HepG2 (cell line): ENCODE results near the gene SPATC1L. TPM values are rescaled to one million over a fixed set of nuclear protein-coding genes. Genes with fewer than 3 reads are reported as not detected.

Experiments used
- GATAD2A ChIP-seq: IDR thresholded peaks from 2 replicates; pipeline ENCODE4 v1.6.1; 2016
- HOXA7 ChIP-seq: sonication (generic); formaldehyde crosslinking; IDR thresholded peaks from 2 replicates; pipeline ENCODE4 v1.8.1; 2022; ENCODE audit warnings: mild to moderate bottlenecking, missing genetic modification reagents, moderate library complexity
- HOXD1 ChIP-seq: sonication (generic); formaldehyde crosslinking; IDR thresholded peaks from 2 replicates; pipeline ENCODE4 v1.5.0; 2020; ENCODE audit warnings: missing genetic modification reagents
- MEIS2 ChIP-seq: sonication (generic); formaldehyde crosslinking; IDR thresholded peaks from 2 replicates; pipeline ENCODE4 v1.9.0; 2021; ENCODE audit warnings: mild to moderate bottlenecking, missing genetic modification reagents
- PAF1 ChIP-seq: IDR thresholded peaks from 2 replicates; pipeline ENCODE4 v1.6.1; 2016; ENCODE audit warnings: missing genetic modification reagents, missing compliant biosample characterization
- RELA ChIP-seq: sonication (generic); formaldehyde crosslinking; IDR thresholded peaks from 2 replicates; pipeline ENCODE4 v1.4.0; 2020; ENCODE audit warnings: missing genetic modification reagents
- SRSF4 ChIP-seq: fragments of 200-400 bp; formaldehyde crosslinking; IDR thresholded peaks from one replicate; pipeline ENCODE4 v1.6.1; 2018; ENCODE audit warnings: mild to moderate bottlenecking, low read depth, low read length, moderate library complexity; ENCODE audit not compliant: poor library complexity, severe bottlenecking
- TBX3 ChIP-seq: fragments of 450-650 bp; IDR thresholded peaks from 2 replicates; pipeline ENCODE4 v1.6.1; 2017; ENCODE audit warnings: antibody characterized with exemption, mild to moderate bottlenecking, inconsistent platforms, borderline replicate concordance
- TCF12 ChIP-seq, 2 experiments: fragments of 450-650 bp in 1 of 2; sonication (generic) in 1 of 2; formaldehyde crosslinking in 1 of 2; IDR thresholded peaks; 2 replicates each; pipeline versions ENCODE4 v1.6.1 to v1.8.0; 2017 to 2022; ENCODE audit warnings: antibody characterized with exemption in 1 of 2, mild to moderate bottlenecking in 1 of 2, missing genetic modification reagents in 1 of 2, moderate library complexity in 1 of 2
- THAP11 ChIP-seq: IDR thresholded peaks from 2 replicates; pipeline ENCODE4 v1.6.1; 2016; ENCODE audit warnings: missing biosample characterization, missing genetic modification reagents
- ZBTB7A ChIP-seq: sonication (generic); formaldehyde crosslinking; IDR thresholded peaks from 2 replicates; pipeline ENCODE4 v1.8.0; 2022; ENCODE audit warnings: mild to moderate bottlenecking, missing genetic modification reagents
- ZNF510 ChIP-seq: sonication (generic); formaldehyde crosslinking; IDR thresholded peaks from 2 replicates; pipeline ENCODE4 v1.4.0; 2020; ENCODE audit warnings: low read depth, mild to moderate bottlenecking, missing genetic modification reagents
- ZNF598 ChIP-seq: sonication (generic); formaldehyde crosslinking; IDR thresholded peaks from 2 replicates; pipeline ENCODE4 v1.5.1; 2020; ENCODE audit warnings: mild to moderate bottlenecking, missing genetic modification reagents, borderline replicate concordance
- polyA plus RNA-seq, 8 experiments: library from polyadenylated mRNA; depleted of rRNA in 3 of 8; stranded (reverse) in 7 of 8; unstranded in 1 of 8; fragments of >200 nt; fragmentation: Illumina TruSeq in 4 of 8; extraction: Trizol in 4 of 8; gene quantifications; 2 replicates each; pipeline versions ENCODE4 v1.2.1 to v1.2.3, GENCODE V29; 2011 to 2016; ENCODE audit warnings: low read depth in 4 of 8, missing spikeins in 1 of 8, mixed read lengths in 1 of 8; ENCODE audit not compliant: insufficient read depth in 1 of 8
- total RNA-seq, 5 experiments: library from RNA; depleted of rRNA; stranded (reverse); fragments of >200 nt; fragmentation: Illumina TruSeq; extraction: Trizol; gene quantifications; 2 replicates each; pipeline ENCODE4 v1.2.3, GENCODE V29; 2016; ENCODE audit warnings: low read depth in 1 of 5
- TF ChIP-seq, protein P1 (sequence below): sonication (generic); formaldehyde crosslinking; IDR thresholded peaks from 2 replicates; pipeline ENCODE4 v1.5.0; 2020; ENCODE audit warnings: missing genetic modification reagents
- TF ChIP-seq, protein P2 (sequence below): sonication (generic); formaldehyde crosslinking; IDR thresholded peaks from 2 replicates; pipeline ENCODE4 v1.8.0; 2022; ENCODE audit warnings: missing genetic modification reagents, mild to moderate bottlenecking, moderate library complexity, borderline replicate concordance
- TF ChIP-seq, protein P3 (sequence below): sonication (generic); formaldehyde crosslinking; IDR thresholded peaks from 2 replicates; pipeline ENCODE4 v1.4.0; 2020; ENCODE audit warnings: missing genetic modification reagents
- TF ChIP-seq, protein P4 (sequence below), 2 experiments: sonication (generic) in 1 of 2; formaldehyde crosslinking in 1 of 2; IDR thresholded peaks; 2 replicates each; pipeline versions ENCODE4 v1.5.1 to v1.6.1; 2011 to 2020; ENCODE audit warnings: borderline replicate concordance in 1 of 2, low read depth in 1 of 2, low read length in 1 of 2, mild to moderate bottlenecking in 1 of 2, missing genetic modification reagents in 1 of 2, moderate library complexity in 1 of 2
- TF ChIP-seq, protein P5 (sequence below): sonication (generic); formaldehyde crosslinking; conservative IDR thresholded peaks from 2 replicates; pipeline ENCODE4 v1.8.0; 2022; ENCODE audit warnings: low read depth, missing genetic modification reagents

The SPATC1L gene
- total and polyA plus RNA-seq, 2 of the 13 experiments (the other 11 are each of a cell fraction or from before 2014, with no cell fraction given): 1.4 to 3.3 TPM

DNA sequence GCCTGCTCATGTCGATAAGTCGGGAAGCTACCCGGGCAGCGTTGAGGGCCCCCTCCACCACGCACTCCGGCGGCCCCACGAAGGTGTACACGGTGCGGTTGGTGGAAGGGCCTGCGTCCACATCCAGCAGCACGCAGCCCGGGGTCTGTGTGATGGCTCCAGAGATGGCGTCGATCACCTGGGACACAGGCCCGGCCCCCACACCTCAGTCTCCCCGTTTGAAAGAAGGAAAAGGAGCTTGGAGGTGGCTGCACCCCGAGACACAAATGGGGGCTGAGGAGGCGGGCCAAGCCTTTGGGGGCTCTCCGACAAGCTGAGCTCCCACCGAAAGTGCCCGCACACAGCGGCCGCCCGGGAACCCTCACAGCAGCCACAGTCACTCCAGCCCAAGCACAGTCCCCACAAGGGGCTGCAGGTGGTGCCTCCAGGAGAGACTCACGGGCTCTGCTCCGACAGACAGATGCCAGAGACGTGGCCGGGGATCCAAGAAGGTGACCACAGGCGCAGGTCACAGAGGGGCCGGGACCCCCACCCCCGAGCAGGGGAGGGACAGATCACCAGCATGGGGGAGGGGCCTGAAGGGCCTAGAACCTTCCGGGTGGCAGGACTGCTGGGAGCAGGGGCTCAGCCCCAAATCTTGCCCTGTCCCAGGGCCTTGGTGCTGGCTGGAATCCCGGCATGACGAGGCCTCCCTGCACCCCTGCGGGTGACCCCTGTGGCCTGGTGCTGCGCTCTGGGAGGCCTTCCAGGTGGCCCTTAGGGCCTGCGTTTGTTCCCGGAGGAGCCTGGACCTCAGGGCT is 29.9 kb downstream of the SPATC1L start (continued):
- TF ChIP-seq, protein P1, sequence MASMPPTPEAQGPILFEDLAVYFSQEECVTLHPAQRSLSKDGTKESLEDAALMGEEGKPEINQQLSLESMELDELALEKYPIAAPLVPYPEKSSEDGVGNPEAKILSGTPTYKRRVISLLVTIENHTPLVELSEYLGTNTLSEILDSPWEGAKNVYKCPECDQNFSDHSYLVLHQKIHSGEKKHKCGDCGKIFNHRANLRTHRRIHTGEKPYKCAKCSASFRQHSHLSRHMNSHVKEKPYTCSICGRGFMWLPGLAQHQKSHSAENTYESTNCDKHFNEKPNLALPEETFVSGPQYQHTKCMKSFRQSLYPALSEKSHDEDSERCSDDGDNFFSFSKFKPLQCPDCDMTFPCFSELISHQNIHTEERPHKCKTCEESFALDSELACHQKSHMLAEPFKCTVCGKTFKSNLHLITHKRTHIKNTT (CRISPR knock-in tag): no peak
- TF ChIP-seq PAF1 (CRISPR knock-in tag) (no peak), TBX3 (no peak), SRSF4 (no peak), TCF12 (IDR thresholded peaks at IDR 0.05) (no peak), TCF12 (CRISPR knock-in tag; IDR thresholded peaks at IDR 0.05) (0 out of 2 replicates have a peak, but pooled peaks have one; percentile 20), RELA (CRISPR knock-in tag) (0 out of 2 replicates have a peak, but pooled peaks have one; percentile 55), ZNF510 (CRISPR knock-in tag) (no peak), ZBTB7A (CRISPR knock-in tag) (peak; percentile 60; the same call in 1 of the 2 replicates), MEIS2 (peak; percentile 38; the same call in 1 of the 2 replicates), GATAD2A (0 out of 2 replicates have a peak, but pooled peaks have one; percentile 13), THAP11 (CRISPR knock-in tag) (no peak), ZNF598 (CRISPR knock-in tag) (no peak), HOXA7 (no peak), HOXD1 (no peak)
- TF ChIP-seq, protein P2, sequence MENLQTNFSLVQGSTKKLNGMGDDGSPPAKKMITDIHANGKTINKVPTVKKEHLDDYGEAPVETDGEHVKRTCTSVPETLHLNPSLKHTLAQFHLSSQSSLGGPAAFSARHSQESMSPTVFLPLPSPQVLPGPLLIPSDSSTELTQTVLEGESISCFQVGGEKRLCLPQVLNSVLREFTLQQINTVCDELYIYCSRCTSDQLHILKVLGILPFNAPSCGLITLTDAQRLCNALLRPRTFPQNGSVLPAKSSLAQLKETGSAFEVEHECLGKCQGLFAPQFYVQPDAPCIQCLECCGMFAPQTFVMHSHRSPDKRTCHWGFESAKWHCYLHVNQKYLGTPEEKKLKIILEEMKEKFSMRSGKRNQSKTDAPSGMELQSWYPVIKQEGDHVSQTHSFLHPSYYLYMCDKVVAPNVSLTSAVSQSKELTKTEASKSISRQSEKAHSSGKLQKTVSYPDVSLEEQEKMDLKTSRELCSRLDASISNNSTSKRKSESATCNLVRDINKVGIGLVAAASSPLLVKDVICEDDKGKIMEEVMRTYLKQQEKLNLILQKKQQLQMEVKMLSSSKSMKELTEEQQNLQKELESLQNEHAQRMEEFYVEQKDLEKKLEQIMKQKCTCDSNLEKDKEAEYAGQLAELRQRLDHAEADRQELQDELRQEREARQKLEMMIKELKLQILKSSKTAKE (CRISPR knock-in tag): no peak
- TF ChIP-seq, protein P3, sequence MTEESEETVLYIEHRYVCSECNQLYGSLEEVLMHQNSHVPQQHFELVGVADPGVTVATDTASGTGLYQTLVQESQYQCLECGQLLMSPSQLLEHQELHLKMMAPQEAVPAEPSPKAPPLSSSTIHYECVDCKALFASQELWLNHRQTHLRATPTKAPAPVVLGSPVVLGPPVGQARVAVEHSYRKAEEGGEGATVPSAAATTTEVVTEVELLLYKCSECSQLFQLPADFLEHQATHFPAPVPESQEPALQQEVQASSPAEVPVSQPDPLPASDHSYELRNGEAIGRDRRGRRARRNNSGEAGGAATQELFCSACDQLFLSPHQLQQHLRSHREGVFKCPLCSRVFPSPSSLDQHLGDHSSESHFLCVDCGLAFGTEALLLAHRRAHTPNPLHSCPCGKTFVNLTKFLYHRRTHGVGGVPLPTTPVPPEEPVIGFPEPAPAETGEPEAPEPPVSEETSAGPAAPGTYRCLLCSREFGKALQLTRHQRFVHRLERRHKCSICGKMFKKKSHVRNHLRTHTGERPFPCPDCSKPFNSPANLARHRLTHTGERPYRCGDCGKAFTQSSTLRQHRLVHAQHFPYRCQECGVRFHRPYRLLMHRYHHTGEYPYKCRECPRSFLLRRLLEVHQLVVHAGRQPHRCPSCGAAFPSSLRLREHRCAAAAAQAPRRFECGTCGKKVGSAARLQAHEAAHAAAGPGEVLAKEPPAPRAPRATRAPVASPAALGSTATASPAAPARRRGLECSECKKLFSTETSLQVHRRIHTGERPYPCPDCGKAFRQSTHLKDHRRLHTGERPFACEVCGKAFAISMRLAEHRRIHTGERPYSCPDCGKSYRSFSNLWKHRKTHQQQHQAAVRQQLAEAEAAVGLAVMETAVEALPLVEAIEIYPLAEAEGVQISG (CRISPR knock-in tag): peak; percentile 23; the same call in 1 of the 2 replicates
- TF ChIP-seq, protein P4, sequence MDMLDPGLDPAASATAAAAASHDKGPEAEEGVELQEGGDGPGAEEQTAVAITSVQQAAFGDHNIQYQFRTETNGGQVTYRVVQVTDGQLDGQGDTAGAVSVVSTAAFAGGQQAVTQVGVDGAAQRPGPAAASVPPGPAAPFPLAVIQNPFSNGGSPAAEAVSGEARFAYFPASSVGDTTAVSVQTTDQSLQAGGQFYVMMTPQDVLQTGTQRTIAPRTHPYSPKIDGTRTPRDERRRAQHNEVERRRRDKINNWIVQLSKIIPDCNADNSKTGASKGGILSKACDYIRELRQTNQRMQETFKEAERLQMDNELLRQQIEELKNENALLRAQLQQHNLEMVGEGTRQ (IDR thresholded peaks at IDR 0.05; ENCODE audit: low read depth, low read length): no peak
- TF ChIP-seq, protein P4 (CRISPR knock-in tag; IDR thresholded peaks at IDR 0.05; ENCODE audit: borderline replicate concordance): no peak
- TF ChIP-seq, protein P5, sequence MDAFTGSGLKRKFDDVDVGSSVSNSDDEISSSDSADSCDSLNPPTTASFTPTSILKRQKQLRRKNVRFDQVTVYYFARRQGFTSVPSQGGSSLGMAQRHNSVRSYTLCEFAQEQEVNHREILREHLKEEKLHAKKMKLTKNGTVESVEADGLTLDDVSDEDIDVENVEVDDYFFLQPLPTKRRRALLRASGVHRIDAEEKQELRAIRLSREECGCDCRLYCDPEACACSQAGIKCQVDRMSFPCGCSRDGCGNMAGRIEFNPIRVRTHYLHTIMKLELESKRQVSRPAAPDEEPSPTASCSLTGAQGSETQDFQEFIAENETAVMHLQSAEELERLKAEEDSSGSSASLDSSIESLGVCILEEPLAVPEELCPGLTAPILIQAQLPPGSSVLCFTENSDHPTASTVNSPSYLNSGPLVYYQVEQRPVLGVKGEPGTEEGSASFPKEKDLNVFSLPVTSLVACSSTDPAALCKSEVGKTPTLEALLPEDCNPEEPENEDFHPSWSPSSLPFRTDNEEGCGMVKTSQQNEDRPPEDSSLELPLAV (CRISPR knock-in tag): no peak
